IMR-90 (cell line): ENCODE data around the gene TBX4. TPM values are rescaled to one million over a fixed set of nuclear protein-coding genes. Genes with fewer than 3 reads are reported as not detected.

Experiments used
- ATAC-seq: fragments of 200-7000 bp; cut with Tn5 transposase; 2 replicates; pipeline ENCODE4 v1.9.1; 2020; ENCODE audit warnings: low read depth, mild to moderate bottlenecking, moderate library complexity
- BruUV-seq: library from RNA; stranded (reverse); fragments of 400-500 nt; replicated peaks from 2 replicates; lab custom pipeline; 2021; lab: Mats Ljungman, UMichigan
- CTCF ChIA-PET: fragments of 300-600 bp; formaldehyde crosslinking; extraction: SDS; loops from one replicate; lab custom pipeline; 2021; ENCODE audit warnings: antibody characterized with exemption; lab: Yijun Ruan, JAX
- POLR2A ChIA-PET: fragments of 300-600 bp; sonication (Branson Sonifier 250); formaldehyde crosslinking; loops from one replicate; lab custom pipeline; 2022; ENCODE audit warnings: antibody characterized with exemption; ENCODE audit not compliant: unreplicated experiment; lab: Charles Lee
- DNase-seq: peaks from one replicate; pipeline ENCODE4 v3.0.0; 2013
- H2AFZ ChIP-seq: replicated peaks from 2 replicates; pipeline ENCODE3; 2013; ENCODE audit warnings: low read length, mild to moderate bottlenecking; ENCODE audit not compliant: poor library complexity
- H2AK5ac ChIP-seq: 2 replicates; pipeline ENCODE4 v1.6.1; 2013; ENCODE audit warnings: low read depth, low read length, inconsistent platforms
- H2AK9ac ChIP-seq: replicated peaks from 2 replicates; pipeline ENCODE3; 2013; ENCODE audit warnings: mild to moderate bottlenecking, low read depth, low read length, moderate library complexity; ENCODE audit not compliant: poor library complexity
- H2BK120ac ChIP-seq: 2 replicates; pipeline ENCODE4 v1.6.1; 2013; ENCODE audit warnings: low read depth, low read length, inconsistent platforms
- H2BK15ac ChIP-seq: 3 replicates; pipeline ENCODE4 v1.6.1; 2013; ENCODE audit warnings: low read depth, low read length, inconsistent platforms
- H2BK20ac ChIP-seq: 2 replicates; pipeline ENCODE4 v1.6.1; 2013; ENCODE audit warnings: low read depth, mild to moderate bottlenecking, inconsistent platforms, low read length, moderate library complexity
- H2BK5ac ChIP-seq: 2 replicates; pipeline ENCODE4 v1.6.1; 2013; ENCODE audit warnings: mild to moderate bottlenecking, low read depth, low read length, inconsistent platforms; ENCODE audit not compliant: poor library complexity, severe bottlenecking
- H3K14ac ChIP-seq: replicated peaks from 2 replicates; pipeline ENCODE4 v1.6.1; 2013; ENCODE audit warnings: low read depth, low read length, inconsistent platforms
- H3K18ac ChIP-seq: 2 replicates; pipeline ENCODE4 v1.6.1; 2013; ENCODE audit warnings: low read depth, low read length, control low read depth
- H3K23ac ChIP-seq: 2 replicates; pipeline ENCODE4 v1.6.1; 2013; ENCODE audit warnings: low read depth, low read length, inconsistent platforms
- H3K27ac ChIP-seq: 2 replicates; pipeline ENCODE4 v1.5.1; 2013; ENCODE audit warnings: mild to moderate bottlenecking, control low read depth, low read length; ENCODE audit not compliant: insufficient read depth
- H3K27me3 ChIP-seq: 2 replicates; pipeline ENCODE4 v1.6.1; 2013; ENCODE audit warnings: low read length; ENCODE audit not compliant: control insufficient read depth, insufficient read depth
- H3K36me3 ChIP-seq: 2 replicates; pipeline ENCODE4 v1.6.1; 2013; ENCODE audit warnings: low read length, mixed read lengths; ENCODE audit not compliant: control insufficient read depth, insufficient read depth
- H3K4ac ChIP-seq: 2 replicates; pipeline ENCODE4 v1.6.1; 2013; ENCODE audit warnings: low read depth, low read length, inconsistent platforms
- H3K4me1 ChIP-seq: 2 replicates; pipeline ENCODE4 v1.6.1; 2013; ENCODE audit warnings: low read length, mixed read lengths; ENCODE audit not compliant: control insufficient read depth, insufficient read depth
- H3K4me2 ChIP-seq: 2 replicates; pipeline ENCODE4 v1.6.1; 2013; ENCODE audit warnings: low read depth, mild to moderate bottlenecking, control low read depth, low read length, moderate library complexity
- H3K4me3 ChIP-seq: 2 replicates; pipeline ENCODE4 v1.5.1; 2013; ENCODE audit warnings: low read depth, mild to moderate bottlenecking, control low read depth, low read length, moderate library complexity; ENCODE audit not compliant: insufficient read depth
- H3K56ac ChIP-seq: 2 replicates; pipeline ENCODE4 v1.6.1; 2013; ENCODE audit warnings: low read length, inconsistent platforms; ENCODE audit not compliant: insufficient read depth; ENCODE audit errors: extremely low read depth
- H3K79me1 ChIP-seq, 2 experiments: 2 replicates each; pipeline ENCODE4 v1.6.1; 2013; ENCODE audit warnings: low read length in 2 of 2, inconsistent platforms in 1 of 2, low read depth in 1 of 2
- H3K9ac ChIP-seq: 2 replicates; pipeline ENCODE4 v1.6.1; 2013; ENCODE audit warnings: low read depth, low read length, control low read depth
- H3K9me1 ChIP-seq: 2 replicates; pipeline ENCODE4 v1.6.1; 2013; ENCODE audit warnings: low read length, inconsistent platforms; ENCODE audit not compliant: insufficient read depth
- H3K9me3 ChIP-seq: 2 replicates; pipeline ENCODE4 v1.6.1; 2013; ENCODE audit warnings: low read length; ENCODE audit not compliant: control insufficient read depth, insufficient read depth
- H4K20me1 ChIP-seq: 2 replicates; pipeline ENCODE4 v1.6.1; 2013; ENCODE audit warnings: low read length, inconsistent platforms; ENCODE audit not compliant: insufficient read depth
- H4K5ac ChIP-seq: 2 replicates; pipeline ENCODE4 v1.6.1; 2013; ENCODE audit warnings: mild to moderate bottlenecking, low read depth, low read length, control low read depth
- H4K8ac ChIP-seq, 2 experiments: 2 replicates each; pipeline ENCODE4 v1.6.1; 2013; ENCODE audit warnings: low read depth in 2 of 2, low read length in 2 of 2, control low read depth in 1 of 2, inconsistent platforms in 1 of 2
- H4K91ac ChIP-seq: 2 replicates; pipeline ENCODE4 v1.6.1; 2013; ENCODE audit warnings: low read depth, low read length, inconsistent platforms; ENCODE audit not compliant: insufficient read depth
- BHLHE40 ChIP-seq: fragments of 150-350 bp; IDR thresholded peaks from 2 replicates; pipeline ENCODE4 v1.6.1; 2016; ENCODE audit warnings: mild to moderate bottlenecking, low read depth, low read length
- CEBPB ChIP-seq: IDR thresholded peaks from 2 replicates; pipeline ENCODE4 v1.6.1; 2012; ENCODE audit warnings: low read depth, low read length, improper control_type of control experiment
- FOS ChIP-seq: fragments of 150-350 bp; IDR thresholded peaks from 2 replicates; pipeline ENCODE4 v1.6.1; 2016; ENCODE audit warnings: low read depth, low read length
- MAFK ChIP-seq: IDR thresholded peaks from 2 replicates; pipeline ENCODE4 v1.6.1; 2012; ENCODE audit warnings: low read depth, low read length, improper control_type of control experiment
- MAZ ChIP-seq: IDR thresholded peaks from 2 replicates; pipeline ENCODE4 v1.6.1; 2012; ENCODE audit warnings: low read depth, mild to moderate bottlenecking, low read length, improper control_type of control experiment, moderate library complexity, borderline replicate concordance
- MXI1 ChIP-seq: IDR thresholded peaks from 2 replicates; pipeline ENCODE4 v1.6.1; 2012; ENCODE audit warnings: low read depth, mild to moderate bottlenecking, low read length, moderate library complexity, borderline replicate concordance
- NFE2L2 ChIP-seq: fragments of 150-350 bp; IDR thresholded peaks from 2 replicates; pipeline ENCODE4 v1.6.1; 2016; ENCODE audit warnings: low read depth, mild to moderate bottlenecking, low read length
- POLR2A ChIP-seq: IDR thresholded peaks from 2 replicates; pipeline ENCODE4 v1.6.1; 2012; ENCODE audit warnings: mild to moderate bottlenecking, low read depth, low read length
- RAD21 ChIP-seq: IDR thresholded peaks from 2 replicates; pipeline ENCODE4 v1.6.1; 2012; ENCODE audit warnings: low read length, improper control_type of control experiment
- RCOR1 ChIP-seq: IDR thresholded peaks from 2 replicates; pipeline ENCODE4 v1.6.1; 2012; ENCODE audit warnings: mild to moderate bottlenecking, low read length, improper control_type of control experiment; ENCODE audit not compliant: insufficient replicate concordance
- RFX5 ChIP-seq: IDR thresholded peaks from 2 replicates; pipeline ENCODE4 v1.8.0; 2012; ENCODE audit warnings: low read depth, mild to moderate bottlenecking, low read length, moderate library complexity
- SMC3 ChIP-seq: fragments of 150-350 bp; IDR thresholded peaks from 2 replicates; pipeline ENCODE4 v1.6.1; 2016; ENCODE audit warnings: low read depth, mild to moderate bottlenecking, antibody characterized with exemption, low read length, moderate library complexity
- WGBS, 2 experiments: methylation state at CpG; one replicate each; pipeline versions ENCODE4 v1.1.5 to v1.1.7; 2013; ENCODE audit warnings: missing lambda C conversion rate in 2 of 2; ENCODE audit not compliant: insufficient read length in 1 of 2; ENCODE audit errors: extremely low coverage in 2 of 2; 5-methylcytosine and 5-hydroxymethylcytosine counted together
- dilution Hi-C: fragments of 300-500 bp; cut with HindIII; formaldehyde crosslinking; loops from one replicate; pipeline ENCODE4 v1.14.3; 2018; ENCODE audit warnings: low sequenced_read_pairs; ENCODE audit not compliant: unreplicated experiment
- in situ Hi-C: fragments of 300-500 bp; cut with MboI; formaldehyde crosslinking; loops from 3 replicates; pipeline ENCODE4 v1.14.3; 2019; ENCODE audit warnings: low sequenced_read_pairs, inconsistent platforms, mixed read lengths
- intact Hi-C: fragments of 100-400 bp; cut with micrococcal nuclease; formaldehyde crosslinking; loops from 2 replicates; pipeline ENCODE4 v1.10.0; 2022
- polyA plus RNA-seq, 3 experiments: library from polyadenylated mRNA; depleted of rRNA; stranded (reverse); fragments of >200 nt; gene quantifications; 2 replicates each; pipeline ENCODE4 v1.2.3, GENCODE V29; 2012; ENCODE audit warnings: low replicate concordance in 1 of 3
- total RNA-seq: library from RNA; depleted of rRNA; stranded (reverse); fragments of >200 nt; gene quantifications from 2 replicates; pipeline ENCODE4 v1.2.3, GENCODE V29; 2012
- TF ChIP-seq, protein P1 (sequence below): conservative IDR thresholded peaks from 2 replicates; pipeline ENCODE4 v1.5.1; 2012; ENCODE audit warnings: mild to moderate bottlenecking, low read depth, low read length, improper control_type of control experiment
- TF ChIP-seq, protein P2 (sequence below): fragments of 150-350 bp; IDR thresholded peaks from 2 replicates; pipeline ENCODE4 v1.6.1; 2016; ENCODE audit warnings: low read depth, mild to moderate bottlenecking, low read length, moderate library complexity, borderline replicate concordance
- TF ChIP-seq, protein P3 (sequence below): fragments of 150-350 bp; IDR thresholded peaks from 2 replicates; pipeline ENCODE4 v1.6.1; 2017; ENCODE audit warnings: mild to moderate bottlenecking, antibody characterized with exemption, low read length, low read depth

The TBX4 gene
- total and polyA plus RNA-seq, 2 of the 4 experiments (the other 2 are of a cell fraction) = 0.05 TPM; not detected in 1

DNA sequence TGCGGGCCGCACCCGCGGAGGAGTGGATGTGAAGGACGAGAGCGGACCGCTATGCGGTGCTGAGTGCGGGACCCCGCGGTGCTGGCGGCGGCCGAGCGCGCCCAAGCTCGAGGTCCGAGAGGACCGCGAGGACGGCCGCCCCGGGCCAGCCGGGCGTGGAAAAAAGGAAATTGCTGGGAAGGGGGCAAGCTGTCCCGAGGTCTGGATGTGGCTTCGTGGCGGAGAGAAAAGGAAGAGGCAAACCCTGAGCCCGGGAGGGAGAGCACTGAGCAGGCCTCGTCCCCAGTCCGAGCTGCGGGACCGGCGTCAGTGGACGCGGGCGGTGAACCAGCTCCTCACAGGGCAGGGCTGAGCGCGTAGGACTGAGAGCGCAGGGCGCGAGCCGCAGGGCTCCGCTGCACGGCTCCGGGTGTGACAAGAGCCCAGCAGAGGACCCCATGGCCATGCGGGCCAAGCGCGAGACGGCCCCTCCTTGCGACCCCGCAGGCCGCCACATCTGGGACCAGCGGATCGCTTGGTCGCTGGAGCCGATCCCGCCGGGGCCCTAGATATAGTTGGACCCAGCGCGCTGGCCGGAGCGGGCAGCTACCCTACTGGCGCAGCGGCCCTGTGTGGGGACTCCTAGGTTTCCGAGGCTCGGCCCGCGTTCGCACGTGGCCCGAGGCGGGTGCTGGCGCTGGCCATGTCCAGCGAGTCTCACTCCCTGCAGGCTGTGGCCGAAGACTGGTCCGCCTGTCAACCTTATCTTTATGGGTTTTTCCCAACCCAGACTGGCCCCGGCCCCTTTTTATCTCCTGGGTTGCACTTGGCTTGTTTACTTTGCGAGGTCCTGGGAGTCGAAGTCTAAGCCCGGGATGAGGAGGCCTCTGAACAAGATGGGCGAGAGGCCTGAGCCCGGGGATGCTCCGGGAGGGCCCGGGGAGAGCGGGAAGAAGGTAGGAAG lies 2.4 kb downstream of the TBX4 start:
- no peak overlapping the region for H3K23ac ChIP-seq
- TF ChIP-seq FOS (no peak), MAFK (no peak), SMC3 (no peak), RAD21 (no peak), NFE2L2 (no peak), POLR2A (no peak), MAZ (no peak), BHLHE40 (no peak), RCOR1 (no peak), MXI1 (no peak), CEBPB (no peak), RFX5 (no peak)
- TF ChIP-seq, protein P1, sequence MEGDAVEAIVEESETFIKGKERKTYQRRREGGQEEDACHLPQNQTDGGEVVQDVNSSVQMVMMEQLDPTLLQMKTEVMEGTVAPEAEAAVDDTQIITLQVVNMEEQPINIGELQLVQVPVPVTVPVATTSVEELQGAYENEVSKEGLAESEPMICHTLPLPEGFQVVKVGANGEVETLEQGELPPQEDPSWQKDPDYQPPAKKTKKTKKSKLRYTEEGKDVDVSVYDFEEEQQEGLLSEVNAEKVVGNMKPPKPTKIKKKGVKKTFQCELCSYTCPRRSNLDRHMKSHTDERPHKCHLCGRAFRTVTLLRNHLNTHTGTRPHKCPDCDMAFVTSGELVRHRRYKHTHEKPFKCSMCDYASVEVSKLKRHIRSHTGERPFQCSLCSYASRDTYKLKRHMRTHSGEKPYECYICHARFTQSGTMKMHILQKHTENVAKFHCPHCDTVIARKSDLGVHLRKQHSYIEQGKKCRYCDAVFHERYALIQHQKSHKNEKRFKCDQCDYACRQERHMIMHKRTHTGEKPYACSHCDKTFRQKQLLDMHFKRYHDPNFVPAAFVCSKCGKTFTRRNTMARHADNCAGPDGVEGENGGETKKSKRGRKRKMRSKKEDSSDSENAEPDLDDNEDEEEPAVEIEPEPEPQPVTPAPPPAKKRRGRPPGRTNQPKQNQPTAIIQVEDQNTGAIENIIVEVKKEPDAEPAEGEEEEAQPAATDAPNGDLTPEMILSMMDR = no peak
- TF ChIP-seq, protein P2, sequence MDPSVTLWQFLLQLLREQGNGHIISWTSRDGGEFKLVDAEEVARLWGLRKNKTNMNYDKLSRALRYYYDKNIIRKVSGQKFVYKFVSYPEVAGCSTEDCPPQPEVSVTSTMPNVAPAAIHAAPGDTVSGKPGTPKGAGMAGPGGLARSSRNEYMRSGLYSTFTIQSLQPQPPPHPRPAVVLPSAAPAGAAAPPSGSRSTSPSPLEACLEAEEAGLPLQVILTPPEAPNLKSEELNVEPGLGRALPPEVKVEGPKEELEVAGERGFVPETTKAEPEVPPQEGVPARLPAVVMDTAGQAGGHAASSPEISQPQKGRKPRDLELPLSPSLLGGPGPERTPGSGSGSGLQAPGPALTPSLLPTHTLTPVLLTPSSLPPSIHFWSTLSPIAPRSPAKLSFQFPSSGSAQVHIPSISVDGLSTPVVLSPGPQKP = no peak
- TF ChIP-seq, protein P3, sequence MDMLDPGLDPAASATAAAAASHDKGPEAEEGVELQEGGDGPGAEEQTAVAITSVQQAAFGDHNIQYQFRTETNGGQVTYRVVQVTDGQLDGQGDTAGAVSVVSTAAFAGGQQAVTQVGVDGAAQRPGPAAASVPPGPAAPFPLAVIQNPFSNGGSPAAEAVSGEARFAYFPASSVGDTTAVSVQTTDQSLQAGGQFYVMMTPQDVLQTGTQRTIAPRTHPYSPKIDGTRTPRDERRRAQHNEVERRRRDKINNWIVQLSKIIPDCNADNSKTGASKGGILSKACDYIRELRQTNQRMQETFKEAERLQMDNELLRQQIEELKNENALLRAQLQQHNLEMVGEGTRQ = no peak

More for the DNA sequence above, 2.4 kb downstream of the TBX4 start:
- no peak overlapping the region for H3K14ac ChIP-seq
- no peak overlapping the region for H3K4ac ChIP-seq
- ChIA-PET CTCF (no interaction called here), POLR2A (no interaction called here)
- no peaks in the 10 kb centered on the region for H3K36me3 ChIP-seq
- DNase-seq (no peak), ATAC-seq (peak; percentile 48)
- H4K8ac ChIP-seq = no peak overlapping the region
- H3K9me3 ChIP-seq = peaks cover 38% of the 10 kb centered on the region
- no peaks in the 10 kb centered on the region for H3K4me1 ChIP-seq
- no peak overlapping the region for H3K4me3 ChIP-seq
- no peak overlapping the region for H2BK20ac ChIP-seq
- peaks cover 91% of the 10 kb centered on the region for H3K27me3 ChIP-seq
- no peak overlapping the region for H3K56ac ChIP-seq
- no peak overlapping the region for H2AK9ac ChIP-seq
- WGBS, 2 experiments = 30% methylated on average over 48 of the region's 86 CpGs; no CpG with 5 or more reads in 1 of the 2 experiments
- dilution Hi-C loops (no loop called here), in situ Hi-C loops (no loop called here), intact Hi-C loops (no loop called here)
- H3K9ac ChIP-seq = no peak overlapping the region
- H3K9me1 ChIP-seq = no peaks in the 10 kb centered on the region
- no peak overlapping the region for H3K4me2 ChIP-seq
- H4K91ac ChIP-seq = no peak overlapping the region
- H4K5ac ChIP-seq = no peak overlapping the region
- H2AK5ac ChIP-seq = no peak overlapping the region
- H2AFZ ChIP-seq = peak overlapping the region; percentile 24
- H2BK5ac ChIP-seq = no peak overlapping the region
- H3K79me1 ChIP-seq = no peaks in the 10 kb centered on the region
- H2BK15ac ChIP-seq = no peak overlapping the region
- BruUV-seq = no TSS peak
- H3K27ac ChIP-seq = no peak overlapping the region
- H3K18ac ChIP-seq = no peak overlapping the region
- no peak overlapping the region for H2BK120ac ChIP-seq
- H4K20me1 ChIP-seq = no peaks in the 10 kb centered on the region
